WTC11 (cell line): ENCODE data around the gene DCTN2. TPM values are rescaled to one million over a fixed set of nuclear protein-coding genes. Genes with fewer than 3 reads are reported as not detected.

Source experiments
- ATAC-seq: fragments of 200-7000 bp; cut with Tn5 transposase; 2 replicates; pipeline ENCODE4 v1.10.0; 2021; ENCODE audit warnings: mild to moderate bottlenecking, moderate library complexity
- CTCF ChIA-PET: fragments of 300-600 bp; sonication (Branson Sonifier 250); formaldehyde crosslinking; loops from one replicate; lab custom pipeline; 2021; ENCODE audit warnings: antibody characterized with exemption; lab: Charles Lee
- POLR2A ChIA-PET: fragments of 350-600 bp; sonication (Branson Sonifier 250); formaldehyde crosslinking; loops from one replicate; lab custom pipeline; 2021; ENCODE audit warnings: antibody characterized with exemption; lab: Charles Lee
- DNase-seq: peaks from one replicate; pipeline ENCODE4 v3.0.0; 2021; ENCODE audit warnings: low spot score
- H3K27ac Mint-ChIP-seq: 2 replicates; pipeline ENCODE4 v1.8.0; 2021; ENCODE audit warnings: mixed read lengths
- H3K27me3 Mint-ChIP-seq: 2 replicates; pipeline ENCODE4 v1.8.0; 2021; ENCODE audit warnings: low read depth, mild to moderate bottlenecking, moderate library complexity, mixed read lengths
- H3K36me3 Mint-ChIP-seq: 2 replicates; pipeline ENCODE4 v1.8.0; 2021; ENCODE audit warnings: mixed read lengths
- H3K4me1 Mint-ChIP-seq: 2 replicates; pipeline ENCODE4 v1.8.0; 2022; ENCODE audit warnings: mixed read lengths
- H3K4me3 Mint-ChIP-seq: 2 replicates; pipeline ENCODE4 v1.8.0; 2021; ENCODE audit warnings: mild to moderate bottlenecking, moderate library complexity, mixed read lengths
- H3K9me3 Mint-ChIP-seq: 2 replicates; pipeline ENCODE4 v1.8.0; 2021; ENCODE audit warnings: mixed read lengths
- ATF6 ChIP-seq: sonication (generic); formaldehyde crosslinking; IDR thresholded peaks from 2 replicates; pipeline ENCODE4 v1.8.1; 2023; ENCODE audit warnings: mild to moderate bottlenecking, missing genetic modification reagents
- CBFB ChIP-seq: sonication (generic); formaldehyde crosslinking; IDR thresholded peaks from 2 replicates; pipeline ENCODE4 v1.8.1; 2022; ENCODE audit warnings: mild to moderate bottlenecking, low read depth, missing genetic modification reagents
- CDX4 ChIP-seq: fragments of 250-450 bp; sonication (Bioruptor Pico); IDR thresholded peaks from 2 replicates; pipeline ENCODE4 v1.9.0; 2021; ENCODE audit warnings: moderate library complexity, mild to moderate bottlenecking, inconsistent platforms, borderline replicate concordance
- E2F5 ChIP-seq: sonication (generic); formaldehyde crosslinking; IDR thresholded peaks from 2 replicates; pipeline ENCODE4 v1.8.1; 2022; ENCODE audit warnings: mild to moderate bottlenecking, moderate library complexity, missing genetic modification reagents
- ERG ChIP-seq: fragments of 250-450 bp; sonication (Bioruptor Pico); IDR thresholded peaks from 2 replicates; pipeline ENCODE4 v1.8.0; 2021; ENCODE audit warnings: mild to moderate bottlenecking
- FOXP4 ChIP-seq: sonication (generic); formaldehyde crosslinking; IDR thresholded peaks from 2 replicates; pipeline ENCODE4 v1.8.0; 2022; ENCODE audit warnings: mild to moderate bottlenecking, missing genetic modification reagents
- GABPB1 ChIP-seq: sonication (generic); formaldehyde crosslinking; IDR thresholded peaks from 2 replicates; pipeline ENCODE4 v1.8.1; 2023; ENCODE audit warnings: mild to moderate bottlenecking, missing genetic modification reagents
- GRHL2 ChIP-seq: fragments of 250-450 bp; sonication (Bioruptor Pico); IDR thresholded peaks from 2 replicates; pipeline ENCODE4 v1.8.0; 2022; ENCODE audit warnings: mild to moderate bottlenecking, moderate library complexity; ENCODE audit not compliant: insufficient replicate concordance, severe bottlenecking
- GTF2I ChIP-seq: fragments of 250-450 bp; sonication (Bioruptor Pico); conservative IDR thresholded peaks from 2 replicates; pipeline ENCODE4 v1.4.0; 2021; ENCODE audit warnings: mild to moderate bottlenecking
- HMGA2 ChIP-seq: fragments of 250-450 bp; sonication (Bioruptor Pico); IDR thresholded peaks from 2 replicates; pipeline ENCODE4 v1.4.0; 2021; ENCODE audit warnings: mild to moderate bottlenecking, moderate library complexity
- JAZF1 ChIP-seq: fragments of 250-450 bp; sonication (Bioruptor Pico); IDR thresholded peaks from 2 replicates; pipeline ENCODE4 v1.9.0; 2021; ENCODE audit warnings: moderate library complexity, mild to moderate bottlenecking, inconsistent platforms
- KAT7 ChIP-seq: sonication (generic); formaldehyde crosslinking; IDR thresholded peaks from 2 replicates; pipeline ENCODE4 v1.8.1; 2023; ENCODE audit warnings: missing genetic modification reagents, mild to moderate bottlenecking, borderline replicate concordance
- MXD4 ChIP-seq: fragments of 250-450 bp; sonication (Bioruptor Pico); IDR thresholded peaks from 2 replicates; pipeline ENCODE4 v1.8.0; 2021; ENCODE audit warnings: mild to moderate bottlenecking, moderate library complexity, borderline replicate concordance
- NFATC4 ChIP-seq: fragments of 250-450 bp; sonication (Bioruptor Pico); IDR thresholded peaks from 2 replicates; pipeline ENCODE4 v1.9.0; 2021; ENCODE audit warnings: mild to moderate bottlenecking
- NR1H2 ChIP-seq: sonication (generic); formaldehyde crosslinking; IDR thresholded peaks from 2 replicates; pipeline ENCODE4 v1.9.0; 2021; ENCODE audit warnings: mild to moderate bottlenecking, moderate library complexity, missing genetic modification reagents
- TEAD4 ChIP-seq: sonication (generic); formaldehyde crosslinking; IDR thresholded peaks from 2 replicates; pipeline ENCODE4 v1.8.0; 2022; ENCODE audit warnings: mild to moderate bottlenecking, missing genetic modification reagents
- ZBTB21 ChIP-seq: sonication (generic); formaldehyde crosslinking; IDR thresholded peaks from 2 replicates; pipeline ENCODE4 v1.8.1; 2023; ENCODE audit warnings: mild to moderate bottlenecking, missing genetic modification reagents, borderline replicate concordance
- ZBTB43 ChIP-seq: sonication (generic); formaldehyde crosslinking; IDR thresholded peaks from 2 replicates; pipeline ENCODE4 v1.8.1; 2023; ENCODE audit warnings: mild to moderate bottlenecking, missing genetic modification reagents
- ZNF396 ChIP-seq: fragments of 250-450 bp; sonication (Bioruptor Pico); IDR thresholded peaks from 2 replicates; pipeline ENCODE4 v1.8.0; 2021; ENCODE audit warnings: mild to moderate bottlenecking, moderate library complexity, borderline replicate concordance
- ZNF512 ChIP-seq: sonication (generic); formaldehyde crosslinking; IDR thresholded peaks from 2 replicates; pipeline ENCODE4 v1.8.1; 2022; ENCODE audit warnings: missing genetic modification reagents, borderline replicate concordance
- total RNA-seq: library from RNA; stranded (reverse); gene quantifications from 3 replicates; pipeline ENCODE4 v1.2.3, GENCODE V29; 2021

Gene DCTN2
- total RNA-seq, 1 experiment from 2014 or later = 93.5 TPM

GRCh38 chr12:57593187-57593586 lies 46.2 kb upstream of the DCTN2 start (continued):
- no peak for TF ChIP-seq ERG
- no peak for TF ChIP-seq MXD4 (CRISPR knock-in tag)
- no peak for TF ChIP-seq GTF2I (CRISPR knock-in tag)
- no peak for TF ChIP-seq GRHL2 (CRISPR knock-in tag)

- ATAC-seq = no peak
- H3K4me3 Mint-ChIP-seq = peak overlapping the region; percentile 89
Measured at GRCh38 chr12:57592551-57593165, 45.7 kb upstream of the DCTN2 start.

GRCh38 chr12:57591782-57592325 lies 44.9 kb upstream of the DCTN2 start:
- Mint-ChIP-seq H3K36me3 (peaks cover 8% of the 10 kb centered on the region), H3K9me3 (no peaks in the 10 kb centered on the region), H3K27ac (peak overlapping the region; percentile 69), H3K4me1 (peaks cover 14% of the 10 kb centered on the region), H3K4me3 (peak overlapping the region; percentile 89), H3K27me3 (peaks cover 3% of the 10 kb centered on the region; the same call in 1 of the 2 replicates)
- ATAC-seq = 0 out of 2 replicates have a peak, but pooled peaks have one; percentile 3
- no peak for DNase-seq
- POLR2A ChIA-PET = interaction anchor here (0.6 to 1.3 kb wide), 2 partner anchors 17 to 29 kb away, joined by 3 read pairs; no protein-coding TSS in a partner anchor
- CTCF ChIA-PET = interaction anchor here (0.6 to 4.7 kb wide), 11 partner anchors 9 to 191 kb away, joined by 3 to 22 read pairs (median 7); partner anchors contain the start of genes B4GALNT1, DTX3 and TSFM
- TF ChIP-seq NFATC4 (CRISPR knock-in tag) (no peak), FOXP4 (CRISPR knock-in tag) (no peak), CDX4 (CRISPR knock-in tag) (no peak), ATF6 (CRISPR knock-in tag) (no peak), E2F5 (no peak), ZBTB43 (CRISPR knock-in tag) (no peak), KAT7 (no peak), TEAD4 (CRISPR knock-in tag) (no peak), ZBTB21 (CRISPR knock-in tag) (no peak), CBFB (CRISPR knock-in tag) (no peak), NR1H2 (CRISPR knock-in tag) (no peak), HMGA2 (CRISPR knock-in tag) (no peak), GABPB1 (CRISPR knock-in tag) (no peak), ZNF396 (CRISPR knock-in tag) (no peak), ZNF512 (CRISPR knock-in tag) (no peak), JAZF1 (CRISPR knock-in tag) (no peak)

More at GRCh38 chr12:57592551-57593165, 45.7 kb upstream of the DCTN2 start:
- DNase-seq = no peak
- Mint-ChIP-seq H3K27me3 (peaks cover 3% of the 10 kb centered on the region; the same call in 1 of the 2 replicates), H3K27ac (no peak overlapping the region), H3K9me3 (no peaks in the 10 kb centered on the region), H3K36me3 (peaks cover 9% of the 10 kb centered on the region), H3K4me1 (peaks cover 14% of the 10 kb centered on the region)
- ChIA-PET CTCF (interaction anchor here (1.0 to 4.7 kb wide), 6 partner anchors 9 to 143 kb away, joined by 4 to 22 read pairs (median 10); no protein-coding TSS in a partner anchor), POLR2A (no interaction called here)
- no peak for TF ChIP-seq NFATC4 (CRISPR knock-in tag)
